HG03135 (cell line): ENCODE data around the gene FAM50A.
A peak's percentile ranks its signal among the peaks of the same experiment; 100 is the strongest.
"Not testable (repeated sequence)": the region's sequence is repeated elsewhere in the genome, so short reads cannot be mapped to it uniquely, and the experiment has no call there.

Source experiments
- ATAC-seq: cut with Tn5 transposase; IDR thresholded peaks from one replicate; pipeline ENCODE4 v1.9.1; 2021; ENCODE audit warnings: mild to moderate bottlenecking, moderate library complexity; ENCODE audit not compliant: unreplicated experiment

The FAM50A gene

GRCh38 chrX:154443992-154444754 lies at the start of gene FAM50A:
Gene FAM50A (plus strand): TSS chrX:154444141. CDS start chrX:154444236, 95 bp downstream.
- ATAC-seq: peak; percentile 57

GRCh38 chrX:154396363-154396762 lies 47.6 kb upstream of the FAM50A start:
- ATAC-seq: not testable (repeated sequence)

GRCh38 chrX:154396973-154397887 lies 46.7 kb upstream of the FAM50A start:
- peak; percentile 50 for ATAC-seq

GRCh38 chrX:154397888-154398667 lies 45.9 kb upstream of the FAM50A start, which contains the start of gene RPL10:
Gene RPL10 (plus strand): TSS chrX:154398377. CDS start chrX:154398520, 143 bp downstream.
- peak; percentile 71 for ATAC-seq

GRCh38 chrX:154398668-154399526 lies 45.0 kb upstream of the FAM50A start:
- peak; percentile 22 for ATAC-seq

- no peak for ATAC-seq
Measured at GRCh38 chrX:154399527-154400368, 44.2 kb upstream of the FAM50A start.

GRCh38 chrX:154400369-154400817 lies 43.5 kb upstream of the FAM50A start:
- not testable (repeated sequence) for ATAC-seq

- no peak for ATAC-seq
Measured at GRCh38 chrX:154401045-154401799, 42.7 kb upstream of the FAM50A start.

- ATAC-seq: no peak
Measured at GRCh38 chrX:154401918-154402621, 41.9 kb upstream of the FAM50A start.

GRCh38 chrX:154402622-154403127 lies 41.3 kb upstream of the FAM50A start:
- no peak for ATAC-seq

- no peak for ATAC-seq
Measured at GRCh38 chrX:154403192-154403591, 40.7 kb upstream of the FAM50A start.

- ATAC-seq: no peak
Measured at GRCh38 chrX:154403858-154404257, 40.1 kb upstream of the FAM50A start.

- ATAC-seq: no peak
Measured at GRCh38 chrX:154404625-154405192, 39.2 kb upstream of the FAM50A start.

- ATAC-seq: no peak
Measured at GRCh38 chrX:154408659-154409221, 35.2 kb upstream of the FAM50A start.

- ATAC-seq: no peak
Measured at GRCh38 chrX:154409222-154409871, 34.6 kb upstream of the FAM50A start, which contains the start of gene DNASE1L1. Gene DNASE1L1 (minus strand): TSS chrX:154409254. CDS start chrX:154405568, 3,686 bp downstream.

- peak; percentile 51 for ATAC-seq
Measured at GRCh38 chrX:154411981-154412340, 32.0 kb upstream of the FAM50A start.
